H9 (cell line): ENCODE data around the gene CRNKL1. TPM values are rescaled to one million over a fixed set of nuclear protein-coding genes. Genes with fewer than 3 reads are reported as not detected.

Experiments used
- DNase-seq: peaks from one replicate; pipeline ENCODE4 v3.0.0-alpha.2; 2017
- H2AFZ ChIP-seq: one replicate; pipeline ENCODE4 v1.6.1; 2013; ENCODE audit warnings: mild to moderate bottlenecking, low read length, control low read depth, moderate library complexity
- H2AK5ac ChIP-seq: 2 replicates; pipeline ENCODE4 v1.6.1; 2013; ENCODE audit warnings: low read length, control low read depth, mixed read lengths; ENCODE audit not compliant: insufficient read length
- H2BK120ac ChIP-seq: one replicate; pipeline ENCODE4 v1.6.1; 2013; ENCODE audit warnings: low read depth, mild to moderate bottlenecking, low read length, control low read depth, inconsistent platforms; ENCODE audit not compliant: poor library complexity, severe bottlenecking
- H2BK12ac ChIP-seq: 2 replicates; pipeline ENCODE4 v1.6.1; 2013; ENCODE audit warnings: low read length, control low read depth, mixed read lengths, low read depth; ENCODE audit not compliant: insufficient read length
- H2BK15ac ChIP-seq: 2 replicates; pipeline ENCODE4 v1.6.1; 2013; ENCODE audit warnings: low read depth, low read length, control low read depth
- H2BK20ac ChIP-seq: one replicate; pipeline ENCODE4 v1.6.1; 2013; ENCODE audit warnings: low read depth, mild to moderate bottlenecking, low read length, control low read depth, inconsistent platforms; ENCODE audit not compliant: poor library complexity, severe bottlenecking
- H2BK5ac ChIP-seq: 2 replicates; pipeline ENCODE4 v1.6.1; 2013; ENCODE audit warnings: low read length, control low read depth, mixed read lengths; ENCODE audit not compliant: insufficient read length
- H3K14ac ChIP-seq: 2 replicates; pipeline ENCODE4 v1.6.1; 2013; ENCODE audit warnings: low read length, control low read depth; ENCODE audit not compliant: insufficient read depth
- H3K18ac ChIP-seq: 2 replicates; pipeline ENCODE4 v1.6.1; 2013; ENCODE audit warnings: low read depth, mild to moderate bottlenecking, mixed read lengths, low read length, control low read depth; ENCODE audit not compliant: insufficient read length
- H3K23ac ChIP-seq: 2 replicates; pipeline ENCODE4 v1.6.1; 2013; ENCODE audit warnings: low read length, control low read depth, mixed read lengths, low read depth; ENCODE audit not compliant: insufficient read length
- H3K23me2 ChIP-seq: 2 replicates; pipeline ENCODE4 v1.6.1; 2013; ENCODE audit warnings: low read depth, mild to moderate bottlenecking, mixed read lengths, low read length, control low read depth; ENCODE audit not compliant: insufficient read length, poor library complexity, severe bottlenecking
- H3K27ac ChIP-seq: 2 replicates; pipeline ENCODE4 v1.5.1; 2013; ENCODE audit warnings: low read length, control low read depth, mixed read lengths, low read depth; ENCODE audit not compliant: insufficient read length
- H3K27me3 ChIP-seq: 2 replicates; pipeline ENCODE4 v1.6.1; 2013; ENCODE audit warnings: low read length, control low read depth, inconsistent platforms; ENCODE audit not compliant: insufficient read depth
- H3K4ac ChIP-seq: 2 replicates; pipeline ENCODE4 v1.6.1; 2013; ENCODE audit warnings: low read depth, mild to moderate bottlenecking, control low read depth, inconsistent platforms, low read length, moderate library complexity
- H3K4me1 ChIP-seq: 2 replicates; pipeline ENCODE4 v1.6.1; 2013; ENCODE audit warnings: low read length, control low read depth, inconsistent platforms; ENCODE audit not compliant: insufficient read depth
- H3K4me2 ChIP-seq: 2 replicates; pipeline ENCODE4 v1.6.1; 2013; ENCODE audit warnings: low read length, control low read depth, mixed read lengths; ENCODE audit not compliant: insufficient read length, insufficient read depth
- H3K56ac ChIP-seq: 2 replicates; pipeline ENCODE4 v1.6.1; 2013; ENCODE audit warnings: low read depth, mild to moderate bottlenecking, mixed read lengths, low read length, control low read depth; ENCODE audit not compliant: insufficient read length
- H3K79me1 ChIP-seq: 2 replicates; pipeline ENCODE4 v1.6.1; 2013; ENCODE audit warnings: low read depth, mild to moderate bottlenecking, moderate library complexity, low read length, control low read depth, inconsistent platforms; ENCODE audit not compliant: insufficient read depth, poor library complexity, severe bottlenecking
- H3K79me2 ChIP-seq: 2 replicates; pipeline ENCODE4 v1.6.1; 2013; ENCODE audit warnings: low read length, control low read depth, inconsistent platforms; ENCODE audit not compliant: insufficient read depth
- H3K9ac ChIP-seq: 2 replicates; pipeline ENCODE4 v1.6.1; 2013; ENCODE audit warnings: low read length, control low read depth, mixed read lengths; ENCODE audit not compliant: insufficient read length; ENCODE audit errors: extremely low read depth
- H3K9me3 ChIP-seq: one replicate; pipeline ENCODE4 v1.6.1; 2013; ENCODE audit warnings: low read depth, low read length, inconsistent platforms; ENCODE audit not compliant: control insufficient read depth
- H3T11ph ChIP-seq: one replicate; pipeline ENCODE4 v1.6.1; 2013; ENCODE audit warnings: mild to moderate bottlenecking, low read length, control low read depth, inconsistent platforms
- H4K20me1 ChIP-seq: one replicate; pipeline ENCODE4 v1.6.1; 2013; ENCODE audit not compliant: control insufficient read depth, insufficient read length, insufficient read depth
- H4K5ac ChIP-seq: 2 replicates; pipeline ENCODE4 v1.6.1; 2013; ENCODE audit warnings: low read depth, mild to moderate bottlenecking, mixed read lengths, low read length, control low read depth; ENCODE audit not compliant: insufficient read length
- H4K8ac ChIP-seq: replicated peaks from 2 replicates; pipeline ENCODE4 v1.6.1; 2013; ENCODE audit warnings: low read length, control low read depth, mixed read lengths, low read depth; ENCODE audit not compliant: insufficient read length
- H4K91ac ChIP-seq: 2 replicates; pipeline ENCODE4 v1.6.1; 2013; ENCODE audit warnings: low read depth, mild to moderate bottlenecking, moderate library complexity, mixed read lengths, low read length, control low read depth; ENCODE audit not compliant: insufficient read length
- H3K27ac Mint-ChIP-seq, 3 experiments: 2 replicates in 2 of 3; 3 replicates in 1 of 3; pipeline ENCODE4 v1.8.0; 2020 to 2021; ENCODE audit warnings: mixed read lengths in 3 of 3, mild to moderate bottlenecking in 1 of 3, moderate library complexity in 1 of 3
- H3K27me3 Mint-ChIP-seq: 2 replicates; pipeline ENCODE4 v1.8.0; 2021; ENCODE audit warnings: low read depth, mild to moderate bottlenecking, moderate library complexity, mixed read lengths
- H3K36me3 Mint-ChIP-seq, 3 experiments: 2 replicates in 2 of 3; 3 replicates in 1 of 3; pipeline ENCODE4 v1.8.0; 2020 to 2021; ENCODE audit warnings: low read depth in 3 of 3, mixed read lengths in 3 of 3; ENCODE audit not compliant: insufficient read depth in 1 of 3
- H3K4me1 Mint-ChIP-seq, 2 experiments: 2 replicates each; pipeline ENCODE4 v1.8.0; 2020; ENCODE audit warnings: mixed read lengths in 2 of 2
- H3K4me3 Mint-ChIP-seq, 2 experiments: 2 replicates in 1 of 2; 3 replicates in 1 of 2; pipeline ENCODE4 v1.8.0; 2020 to 2021; ENCODE audit warnings: mild to moderate bottlenecking in 2 of 2, mixed read lengths in 2 of 2, moderate library complexity in 1 of 2
- H3K9me3 Mint-ChIP-seq, 2 experiments: 2 replicates in 1 of 2; 3 replicates in 1 of 2; pipeline ENCODE4 v1.8.0; 2020; ENCODE audit warnings: mild to moderate bottlenecking in 2 of 2, mixed read lengths in 2 of 2, moderate library complexity in 1 of 2
- WGBS: extraction: QIAGEN DNeasy Blood & Tissue Kit; methylation state at CpG from one replicate; pipeline ENCODE4 v1.1.7; 2013; ENCODE audit warnings: missing lambda C conversion rate, low lambda C conversion rate, mixed read lengths; ENCODE audit not compliant: insufficient read length; ENCODE audit errors: extremely low coverage; 5-methylcytosine and 5-hydroxymethylcytosine counted together
- total RNA-seq: library from RNA; stranded (reverse); gene quantifications from 2 replicates; pipeline ENCODE4 v1.2.1, GENCODE V29; 2021
- TF ChIP-seq, protein P1 (sequence below): fragments of 200-600 bp; sonication (generic); conservative IDR thresholded peaks from 3 replicates; pipeline ENCODE4 v1.8.0; 2021; ENCODE audit warnings: antibody characterized with exemption, mild to moderate bottlenecking

Gene CRNKL1
- total RNA-seq, 1 experiment from 2014 or later, result 30.2 TPM

DNA sequence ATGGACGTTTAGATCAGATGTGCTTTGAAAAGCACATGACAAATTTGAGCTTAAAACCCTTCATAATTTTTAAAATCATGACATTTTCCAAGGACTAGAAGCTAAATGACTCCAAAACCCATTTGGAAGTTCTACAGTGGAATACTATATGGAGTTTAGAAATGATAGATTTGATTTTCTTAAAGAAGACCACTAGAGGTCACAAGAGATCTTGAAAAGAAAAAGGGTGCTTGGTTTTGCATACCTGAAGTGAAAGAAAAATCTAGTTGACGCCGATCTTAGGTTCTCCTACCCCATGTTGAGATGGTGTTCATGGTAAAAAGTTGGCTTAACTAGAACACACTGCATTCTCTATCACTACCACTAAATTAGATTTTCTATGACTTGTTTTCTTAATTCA is 31.5 kb upstream of the CRNKL1 start:
- no peaks in the 10 kb centered on the region for H3K79me2 ChIP-seq
- no peaks in the 10 kb centered on the region for H3K9me3 ChIP-seq
- no CpG with 5 or more reads among the region's 3 CpGs for WGBS
- H3K4ac ChIP-seq, result no peak overlapping the region
- H3K14ac ChIP-seq, result no peak overlapping the region
- no peak overlapping the region for H2BK120ac ChIP-seq
- H2BK20ac ChIP-seq, result no peak overlapping the region
- no peak overlapping the region for H3K9ac ChIP-seq
- no peak overlapping the region for H4K91ac ChIP-seq
- H2BK15ac ChIP-seq, result no peak overlapping the region
- H2BK12ac ChIP-seq, result no peak overlapping the region
- no peak overlapping the region for H2AK5ac ChIP-seq
- Mint-ChIP-seq H3K4me1 (peaks cover 5 to 10% of the 10 kb centered on the region in 2 experiments), H3K4me3 (no peak overlapping the region), H3K27me3 (peaks cover 6% of the 10 kb centered on the region), H3K9me3 (no peaks in the 10 kb centered on the region), H3K36me3 (no peaks in the 10 kb centered on the region), H3K27ac (no peak overlapping the region)
- no peaks in the 10 kb centered on the region for H4K20me1 ChIP-seq
- H3K23ac ChIP-seq, result no peak overlapping the region
- H2BK5ac ChIP-seq, result no peak overlapping the region
- DNase-seq, result no peak
- no peak overlapping the region for H3K27ac ChIP-seq
- no peak overlapping the region for H4K5ac ChIP-seq
- H3K4me2 ChIP-seq, result no peak overlapping the region
- no peaks in the 10 kb centered on the region for H3K79me1 ChIP-seq
- no peak overlapping the region for H3T11ph ChIP-seq
- H3K18ac ChIP-seq, result no peak overlapping the region
- no peak overlapping the region for H4K8ac ChIP-seq
- H3K27me3 ChIP-seq, result no peaks in the 10 kb centered on the region; the same call in 1 of the 2 replicates
- H3K4me1 ChIP-seq, result peaks cover 5% of the 10 kb centered on the region; the same call in 1 of the 2 replicates
- TF ChIP-seq, protein P1, sequence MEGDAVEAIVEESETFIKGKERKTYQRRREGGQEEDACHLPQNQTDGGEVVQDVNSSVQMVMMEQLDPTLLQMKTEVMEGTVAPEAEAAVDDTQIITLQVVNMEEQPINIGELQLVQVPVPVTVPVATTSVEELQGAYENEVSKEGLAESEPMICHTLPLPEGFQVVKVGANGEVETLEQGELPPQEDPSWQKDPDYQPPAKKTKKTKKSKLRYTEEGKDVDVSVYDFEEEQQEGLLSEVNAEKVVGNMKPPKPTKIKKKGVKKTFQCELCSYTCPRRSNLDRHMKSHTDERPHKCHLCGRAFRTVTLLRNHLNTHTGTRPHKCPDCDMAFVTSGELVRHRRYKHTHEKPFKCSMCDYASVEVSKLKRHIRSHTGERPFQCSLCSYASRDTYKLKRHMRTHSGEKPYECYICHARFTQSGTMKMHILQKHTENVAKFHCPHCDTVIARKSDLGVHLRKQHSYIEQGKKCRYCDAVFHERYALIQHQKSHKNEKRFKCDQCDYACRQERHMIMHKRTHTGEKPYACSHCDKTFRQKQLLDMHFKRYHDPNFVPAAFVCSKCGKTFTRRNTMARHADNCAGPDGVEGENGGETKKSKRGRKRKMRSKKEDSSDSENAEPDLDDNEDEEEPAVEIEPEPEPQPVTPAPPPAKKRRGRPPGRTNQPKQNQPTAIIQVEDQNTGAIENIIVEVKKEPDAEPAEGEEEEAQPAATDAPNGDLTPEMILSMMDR, result peak; percentile 75
- no peak overlapping the region for H2AFZ ChIP-seq
- no peaks in the 10 kb centered on the region for H3K23me2 ChIP-seq
- no peak overlapping the region for H3K56ac ChIP-seq
